Astrocyte of the cerebellum (primary cell): ENCODE data around the gene SLC38A3.

Source experiments
- DNase-seq: peaks from one replicate; pipeline ENCODE4 v3.0.0-alpha.2; 2011; ENCODE audit warnings: low read depth
- H3K4me3 ChIP-seq: 2 replicates; pipeline ENCODE4 v1.5.1; 2011; ENCODE audit warnings: mild to moderate bottlenecking, low read depth, low read length, moderate library complexity
- CTCF ChIP-seq: IDR thresholded peaks from 2 replicates; pipeline ENCODE4 v1.5.1; 2012; ENCODE audit warnings: low read length, low read depth, moderate library complexity, mild to moderate bottlenecking; ENCODE audit errors: missing control alignments
- in situ Hi-C: cut with HindIII; loops from 2 replicates; pipeline ENCODE4 v1.10.0; 2017; ENCODE audit warnings: low sequenced_read_pairs

The SLC38A3 gene

GRCh38 chr3:50264383-50264963 is 59.4 kb downstream of the SLC38A3 start:
- TF ChIP-seq CTCF: no peak
- in situ Hi-C loops: no loop called here
- no peak overlapping the region for H3K4me3 ChIP-seq
- DNase-seq: peak; percentile 93

GRCh38 chr3:50264964-50265485 is 60.0 kb downstream of the SLC38A3 start:
- DNase-seq: no peak
- in situ Hi-C loops: no loop called here
- no peak for TF ChIP-seq CTCF
- no peak overlapping the region for H3K4me3 ChIP-seq

GRCh38 chr3:50265571-50265970 is 60.5 kb downstream of the SLC38A3 start:
- no peak for TF ChIP-seq CTCF
- in situ Hi-C loops: no loop called here

GRCh38 chr3:50266017-50266416 is 60.9 kb downstream of the SLC38A3 start:
- in situ Hi-C loops: no loop called here
- TF ChIP-seq CTCF: no peak
- DNase-seq: no peak
- no peak overlapping the region for H3K4me3 ChIP-seq

More at GRCh38 chr3:50265571-50265970, 60.5 kb downstream of the SLC38A3 start:
- no peak overlapping the region for H3K4me3 ChIP-seq
- DNase-seq: no peak

GRCh38 chr3:50266836-50267235 is 61.8 kb downstream of the SLC38A3 start:
- DNase-seq: no peak
- in situ Hi-C loops: no loop called here
- no peak for TF ChIP-seq CTCF
- peak overlapping the region; percentile 36 for H3K4me3 ChIP-seq

GRCh38 chr3:50267280-50267913 is 62.3 kb downstream of the SLC38A3 start:
- peak overlapping the region; percentile 36 for H3K4me3 ChIP-seq
- in situ Hi-C loops: no loop called here
- no peak for DNase-seq
- TF ChIP-seq CTCF: no peak
